Measurements from ENCODE around the gene GPN1. TPM values are rescaled to one million over a fixed set of nuclear protein-coding genes. Genes with fewer than 3 reads are reported as not detected.

GPN1 gene
- polyA plus RNA-seq, 2 of the 4 experiments (the other 2 are of a cell fraction) = 59.8 to 98.9 TPM

DNA sequence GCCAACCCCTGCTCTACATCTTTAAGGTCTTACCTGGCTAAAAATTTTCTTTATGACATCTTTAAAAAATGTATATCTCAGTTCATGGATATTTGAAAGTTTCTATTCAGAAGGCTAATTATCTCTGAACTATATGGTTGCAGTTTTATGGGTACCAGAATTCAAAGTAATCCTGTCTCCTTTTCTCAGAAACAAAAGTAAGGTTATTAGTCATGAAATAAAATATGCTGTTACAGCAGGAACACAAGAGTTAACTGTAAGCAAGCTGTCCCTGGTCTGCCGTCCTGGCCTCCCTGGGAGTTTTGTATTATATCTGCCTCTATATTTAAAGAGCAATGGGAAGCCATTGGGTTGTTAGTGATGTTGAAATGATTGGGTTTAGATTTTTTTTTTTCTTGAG is 68.8 kb downstream of the GPN1 start:
- H3K4me2 ChIP-seq = no peak overlapping the region
- 77% methylated on average over 1 of the region's 1 CpG for WGBS (ENCODE audit: missing lambda C conversion rate)
- H3K9me3 ChIP-seq = no peaks in the 10 kb centered on the region
- ATAC-seq (no peak), FAIRE-seq (no peak), DNase-seq (ENCODE audit: low read depth in 1 of 2, low spot score in 1 of 2) (no peak)
- ChIA-PET CTCF (interaction anchor here (2.8 kb wide), 1 partner anchor 14 kb away, joined by 24 read pairs; no protein-coding TSS in a partner anchor), POLR2A (no interaction called here)
- H3K4me1 ChIP-seq = peaks cover 9% of the 10 kb centered on the region
- H3K4me3 ChIP-seq = no peak overlapping the region
- no peak for TF ChIP-seq RFX5 (IDR thresholded peaks at IDR 0.05)
- TF ChIP-seq, protein P1, sequence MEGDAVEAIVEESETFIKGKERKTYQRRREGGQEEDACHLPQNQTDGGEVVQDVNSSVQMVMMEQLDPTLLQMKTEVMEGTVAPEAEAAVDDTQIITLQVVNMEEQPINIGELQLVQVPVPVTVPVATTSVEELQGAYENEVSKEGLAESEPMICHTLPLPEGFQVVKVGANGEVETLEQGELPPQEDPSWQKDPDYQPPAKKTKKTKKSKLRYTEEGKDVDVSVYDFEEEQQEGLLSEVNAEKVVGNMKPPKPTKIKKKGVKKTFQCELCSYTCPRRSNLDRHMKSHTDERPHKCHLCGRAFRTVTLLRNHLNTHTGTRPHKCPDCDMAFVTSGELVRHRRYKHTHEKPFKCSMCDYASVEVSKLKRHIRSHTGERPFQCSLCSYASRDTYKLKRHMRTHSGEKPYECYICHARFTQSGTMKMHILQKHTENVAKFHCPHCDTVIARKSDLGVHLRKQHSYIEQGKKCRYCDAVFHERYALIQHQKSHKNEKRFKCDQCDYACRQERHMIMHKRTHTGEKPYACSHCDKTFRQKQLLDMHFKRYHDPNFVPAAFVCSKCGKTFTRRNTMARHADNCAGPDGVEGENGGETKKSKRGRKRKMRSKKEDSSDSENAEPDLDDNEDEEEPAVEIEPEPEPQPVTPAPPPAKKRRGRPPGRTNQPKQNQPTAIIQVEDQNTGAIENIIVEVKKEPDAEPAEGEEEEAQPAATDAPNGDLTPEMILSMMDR (IDR thresholded peaks at IDR 0.05) = no peak
- no peak for TF ChIP-seq BHLHE40 (IDR thresholded peaks at IDR 0.05; ENCODE audit: low read depth, low read length)
- TF ChIP-seq, protein P2, sequence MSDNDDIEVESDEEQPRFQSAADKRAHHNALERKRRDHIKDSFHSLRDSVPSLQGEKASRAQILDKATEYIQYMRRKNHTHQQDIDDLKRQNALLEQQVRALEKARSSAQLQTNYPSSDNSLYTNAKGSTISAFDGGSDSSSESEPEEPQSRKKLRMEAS (IDR thresholded peaks at IDR 0.05) = no peak
- no peak for TF ChIP-seq HOXB13 (CRISPR knock-in tag; IDR thresholded peaks at IDR 0.05; ENCODE audit: low read depth)
- TF ChIP-seq, protein P3, sequence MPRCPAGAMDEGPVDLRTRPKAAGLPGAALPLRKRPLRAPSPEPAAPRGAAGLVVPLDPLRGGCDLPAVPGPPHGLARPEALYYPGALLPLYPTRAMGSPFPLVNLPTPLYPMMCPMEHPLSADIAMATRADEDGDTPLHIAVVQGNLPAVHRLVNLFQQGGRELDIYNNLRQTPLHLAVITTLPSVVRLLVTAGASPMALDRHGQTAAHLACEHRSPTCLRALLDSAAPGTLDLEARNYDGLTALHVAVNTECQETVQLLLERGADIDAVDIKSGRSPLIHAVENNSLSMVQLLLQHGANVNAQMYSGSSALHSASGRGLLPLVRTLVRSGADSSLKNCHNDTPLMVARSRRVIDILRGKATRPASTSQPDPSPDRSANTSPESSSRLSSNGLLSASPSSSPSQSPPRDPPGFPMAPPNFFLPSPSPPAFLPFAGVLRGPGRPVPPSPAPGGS (IDR thresholded peaks at IDR 0.05) = no peak
- TF ChIP-seq KDM5A (IDR thresholded peaks at IDR 0.05) = no peak
- no peak overlapping the region for H3K27ac ChIP-seq

Small RNA genes lying within 50 kb of the gene (small RNA-seq; reads per million reads assigned to genes)
- gene RF00340 = 0 reads per million in 6 experiments

Other genes starting within 250 kb of the GPN1 start
- 9.9 and 10.8 TPM in 2 replicates for gene ZNF513, start 248.3 kb upstream of the GPN1 start, polyA plus RNA-seq (2011; rRNA removed)
- gene ZNF513, start 248.3 kb upstream of the GPN1 start, polyA plus RNA-seq (2017; fragmentation: RNase III; extraction: RNeasy Plus Mini Kit Qiagen cat#74134 plus additional on column Dnase treatment) = 13.1 to 22.7 TPM (median 22.1 TPM) in 3 replicates
- gene PPM1G, start 219.5 kb upstream of the GPN1 start, polyA plus RNA-seq (2011; rRNA removed) = 123 and 129 TPM in 2 replicates
- gene PPM1G, start 219.5 kb upstream of the GPN1 start, polyA plus RNA-seq (2017; fragmentation: RNase III; extraction: RNeasy Plus Mini Kit Qiagen cat#74134 plus additional on column Dnase treatment) = 222 to 230 TPM (median 230 TPM) in 3 replicates
- gene NRBP1, start 200.4 kb upstream of the GPN1 start, polyA plus RNA-seq (2011; rRNA removed) = 229 and 231 TPM in 2 replicates
- gene NRBP1, start 200.4 kb upstream of the GPN1 start, polyA plus RNA-seq (2017; fragmentation: RNase III; extraction: RNeasy Plus Mini Kit Qiagen cat#74134 plus additional on column Dnase treatment) = 126 to 140 TPM (median 138 TPM) in 3 replicates
- gene KRTCAP3, start 186.7 kb upstream of the GPN1 start, polyA plus RNA-seq (2011; rRNA removed) = 1.2 and 1.3 TPM in 2 replicates
- gene KRTCAP3, start 186.7 kb upstream of the GPN1 start, polyA plus RNA-seq (2017; fragmentation: RNase III; extraction: RNeasy Plus Mini Kit Qiagen cat#74134 plus additional on column Dnase treatment) = 0.68 to 0.92 TPM (median 0.79 TPM) in 3 replicates
- gene IFT172, start 139.3 kb upstream of the GPN1 start, polyA plus RNA-seq (2011; rRNA removed) = 21.6 and 24.1 TPM in 2 replicates
- gene IFT172, start 139.3 kb upstream of the GPN1 start, polyA plus RNA-seq (2017; fragmentation: RNase III; extraction: RNeasy Plus Mini Kit Qiagen cat#74134 plus additional on column Dnase treatment) = 12.9 to 16.3 TPM (median 14.0 TPM) in 3 replicates
- gene FNDC4, start 133.8 kb upstream of the GPN1 start, polyA plus RNA-seq (2011; rRNA removed) = 1.5 TPM in 2 replicates
- 1.6 to 2.3 TPM (median 1.8 TPM) in 3 replicates for gene FNDC4, start 133.8 kb upstream of the GPN1 start, polyA plus RNA-seq (2017; fragmentation: RNase III; extraction: RNeasy Plus Mini Kit Qiagen cat#74134 plus additional on column Dnase treatment)
- gene GCKR, start 132.2 kb upstream of the GPN1 start, polyA plus RNA-seq (2011; rRNA removed) = 0.48 and 0.65 TPM in 2 replicates
- gene GCKR, start 132.2 kb upstream of the GPN1 start, polyA plus RNA-seq (2017; fragmentation: RNase III; extraction: RNeasy Plus Mini Kit Qiagen cat#74134 plus additional on column Dnase treatment) = 0.10 to 0.30 TPM (median 0.25 TPM) in 3 replicates
- 55.4 and 60.4 TPM in 2 replicates for gene ZNF512, start 46.0 kb upstream of the GPN1 start, polyA plus RNA-seq (2011; rRNA removed)
- 22.0 to 25.3 TPM (median 22.6 TPM) in 3 replicates for gene ZNF512, start 46.0 kb upstream of the GPN1 start, polyA plus RNA-seq (2017; fragmentation: RNase III; extraction: RNeasy Plus Mini Kit Qiagen cat#74134 plus additional on column Dnase treatment)
- 7.2 and 7.8 TPM in 2 replicates for gene CCDC121, start within 50 bp of the GPN1 start, polyA plus RNA-seq (2011; rRNA removed)
- 4.6 to 5.2 TPM (median 4.9 TPM) in 3 replicates for gene CCDC121, start within 50 bp of the GPN1 start, polyA plus RNA-seq (2017; fragmentation: RNase III; extraction: RNeasy Plus Mini Kit Qiagen cat#74134 plus additional on column Dnase treatment)
- gene SUPT7L, start 34.6 kb downstream of the GPN1 start, polyA plus RNA-seq (2011; rRNA removed) = 67.0 and 73.1 TPM in 2 replicates
- gene SUPT7L, start 34.6 kb downstream of the GPN1 start, polyA plus RNA-seq (2017; fragmentation: RNase III; extraction: RNeasy Plus Mini Kit Qiagen cat#74134 plus additional on column Dnase treatment) = 34.5 to 41.2 TPM (median 39.5 TPM) in 3 replicates
- gene SLC4A1AP, start 34.8 kb downstream of the GPN1 start, polyA plus RNA-seq (2011; rRNA removed) = 21.1 and 33.0 TPM in 2 replicates
- 30.0 to 32.6 TPM (median 31.8 TPM) in 3 replicates for gene SLC4A1AP, start 34.8 kb downstream of the GPN1 start, polyA plus RNA-seq (2017; fragmentation: RNase III; extraction: RNeasy Plus Mini Kit Qiagen cat#74134 plus additional on column Dnase treatment)
- gene MRPL33, start 142.7 kb downstream of the GPN1 start, polyA plus RNA-seq (2011; rRNA removed) = 171 and 287 TPM in 2 replicates
- gene MRPL33, start 142.7 kb downstream of the GPN1 start, polyA plus RNA-seq (2017; fragmentation: RNase III; extraction: RNeasy Plus Mini Kit Qiagen cat#74134 plus additional on column Dnase treatment) = 492 to 595 TPM (median 497 TPM) in 3 replicates

Data from A549 (cell line).